Keratinocyte (primary cell): ENCODE measurements around the gene CDH22. TPM values are rescaled to one million over a fixed set of nuclear protein-coding genes. Genes with fewer than 3 reads are reported as not detected.

Experiments used
- DNase-seq: peaks from one replicate; pipeline ENCODE4 v3.0.0-alpha.2; 2011; ENCODE audit warnings: low read depth, missing footprints, low spot score
- FAIRE-seq: peaks from 2 replicates; lab custom pipeline; 2011; peaks lifted over from hg19 to GRCh38; lab: Jason Lieb, UNC
- H2AFZ ChIP-seq: 2 replicates; pipeline ENCODE4 v1.6.0; 2012; ENCODE audit warnings: low read length, control low read depth, inconsistent platforms; ENCODE audit not compliant: control insufficient read depth
- H3K27ac ChIP-seq: 2 replicates; pipeline ENCODE4 v1.5.1; 2011; ENCODE audit warnings: low read length; ENCODE audit not compliant: control insufficient read depth, insufficient read depth
- H3K27me3 ChIP-seq: 3 replicates; pipeline ENCODE4 v1.6.0; 2011; ENCODE audit warnings: low read length; ENCODE audit not compliant: control insufficient read depth, insufficient read depth; ENCODE audit errors: extremely low read depth
- H3K36me3 ChIP-seq, 2 experiments: 2 replicates in 1 of 2; 3 replicates in 1 of 2; pipeline ENCODE4 v1.5.1; 2011; ENCODE audit warnings: low read length in 2 of 2, mild to moderate bottlenecking in 1 of 2; ENCODE audit not compliant: control insufficient read depth in 2 of 2, insufficient read depth in 2 of 2; ENCODE audit errors: extremely low read depth in 1 of 2
- H3K4me1 ChIP-seq: 3 replicates; pipeline ENCODE4 v1.5.1; 2011; ENCODE audit warnings: low read length; ENCODE audit not compliant: control insufficient read depth, insufficient read depth; ENCODE audit errors: extremely low read depth
- H3K4me2 ChIP-seq: 3 replicates; pipeline ENCODE4 v1.6.0; 2011; ENCODE audit warnings: low read depth, low read length; ENCODE audit not compliant: control insufficient read depth, insufficient read depth; ENCODE audit errors: extremely low read depth
- H3K4me3 ChIP-seq, 3 experiments: fragments of 200-600 bp in 1 of 3; sonication (generic) in 1 of 3; 2 replicates in 2 of 3; 3 replicates in 1 of 3; pipeline ENCODE4 v1.5.1; 2011 to 2016; ENCODE audit warnings: low read length in 3 of 3, mild to moderate bottlenecking in 3 of 3, control low read depth in 2 of 3, inconsistent platforms in 1 of 3, low read depth in 1 of 3, mixed read lengths in 1 of 3, mixed run types in 1 of 3, moderate library complexity in 1 of 3; ENCODE audit not compliant: control insufficient read depth in 2 of 3, insufficient read depth in 2 of 3; ENCODE audit errors: extremely low read depth in 1 of 3
- H3K79me2 ChIP-seq: 2 replicates; pipeline ENCODE4 v1.6.0; 2012; ENCODE audit warnings: low read length; ENCODE audit not compliant: control insufficient read depth, insufficient read depth
- H3K9ac ChIP-seq: 3 replicates; pipeline ENCODE4 v1.6.0; 2011; ENCODE audit warnings: low read length; ENCODE audit not compliant: control insufficient read depth, insufficient read depth; ENCODE audit errors: extremely low read depth
- H3K9me1 ChIP-seq: 3 replicates; pipeline ENCODE4 v1.6.0; 2011; ENCODE audit warnings: low read length; ENCODE audit not compliant: control insufficient read depth, insufficient read depth; ENCODE audit errors: extremely low read depth
- H3K9me3 ChIP-seq: 2 replicates; pipeline ENCODE4 v1.5.1; 2012; ENCODE audit warnings: low read depth, low read length; ENCODE audit not compliant: control insufficient read depth
- H4K20me1 ChIP-seq: 3 replicates; pipeline ENCODE4 v1.6.0; 2011; ENCODE audit warnings: low read length; ENCODE audit not compliant: control insufficient read depth, insufficient read depth; ENCODE audit errors: extremely low read depth
- CTCF ChIP-seq, 3 experiments: IDR thresholded peaks in 1 of 3; conservative IDR thresholded peaks in 1 of 3; optimal IDR thresholded peaks in 1 of 3; 2 replicates in 2 of 3; 3 replicates in 1 of 3; pipeline versions ENCODE3 to v1.5.1; 2011; ENCODE audit warnings: low read length in 3 of 3, mild to moderate bottlenecking in 3 of 3, moderate library complexity in 2 of 3, control low read depth in 1 of 3, inconsistent platforms in 1 of 3; ENCODE audit not compliant: insufficient read depth in 2 of 3; ENCODE audit errors: extremely low read depth in 1 of 3
- EZH2 ChIP-seq: IDR thresholded peaks from one replicate; pipeline ENCODE4 v1.6.1; 2012; ENCODE audit warnings: inconsistent platforms, mild to moderate bottlenecking, low read length, moderate library complexity
- dilution Hi-C: fragments of 300-500 bp; cut with MboI; formaldehyde crosslinking; loops from one replicate; pipeline ENCODE4 v1.7.0; 2020; ENCODE audit warnings: low sequenced_read_pairs; ENCODE audit not compliant: extremely low pct_ligation_motif_present
- polyA plus RNA-seq, 5 experiments: library from polyadenylated mRNA; depleted of rRNA in 3 of 5; stranded (reverse) in 3 of 5; stranded (forward) in 1 of 5; unstranded in 1 of 5; fragments of >200 nt; gene quantifications; 1 replicate in 1 of 5; 2 replicates in 3 of 5; 3 replicates in 1 of 5; pipeline versions ENCODE4 v1.2.1 to v1.2.3, GENCODE V29; 2011 to 2012; ENCODE audit warnings: missing spikeins in 2 of 5, low read depth in 1 of 5, low replicate concordance in 1 of 5

CDH22 gene
- polyA plus RNA-seq, 1 donor (not counting 4 experiments of a cell fraction or from before 2014, with no cell fraction given): not detected

- no peaks in the 10 kb centered on the region for H3K79me2 ChIP-seq
- dilution Hi-C loops: no loop called here
- no peaks in the 10 kb centered on the region for H3K9me3 ChIP-seq
- H2AFZ ChIP-seq: no peak overlapping the region
- no peaks in the 10 kb centered on the region for H3K4me1 ChIP-seq
- FAIRE-seq (no peak), DNase-seq (no peak)
- no peaks in the 10 kb centered on the region for H3K36me3 ChIP-seq
- H3K4me3 ChIP-seq: no peak overlapping the region
- TF ChIP-seq CTCF (optimal IDR thresholded peaks at IDR 0.05 in 1 of 3, IDR thresholded peaks at IDR 0.05 in 1 of 3, conservative IDR thresholded peaks at IDR 0.05 in 1 of 3; ENCODE audit: extremely low read depth in 1 of 3, insufficient read depth in 2 of 3, low read length in 3 of 3): no peak
- no peak for TF ChIP-seq EZH2
- no peaks in the 10 kb centered on the region for H4K20me1 ChIP-seq
- no peak overlapping the region for H3K4me2 ChIP-seq
- peaks cover 4% of the 10 kb centered on the region for H3K27me3 ChIP-seq
- no peak overlapping the region for H3K27ac ChIP-seq
- no peaks in the 10 kb centered on the region for H3K9me1 ChIP-seq
- H3K9ac ChIP-seq: no peak overlapping the region
These were observed 112.8 kb downstream of the CDH22 start for GRCh38 chr20:46195264-46196036.

- Histone ChIP-seq H2AFZ (no peak overlapping the region), H3K4me3 (no peak overlapping the region), H3K79me2 (no peaks in the 10 kb centered on the region), H3K9me3 (no peaks in the 10 kb centered on the region), H3K9me1 (no peaks in the 10 kb centered on the region), H3K27ac (no peak overlapping the region), H3K36me3 (no peaks in the 10 kb centered on the region), H3K4me2 (no peak overlapping the region), H3K9ac (no peak overlapping the region), H3K4me1 (no peaks in the 10 kb centered on the region), H3K27me3 (peaks cover 4% of the 10 kb centered on the region), H4K20me1 (no peaks in the 10 kb centered on the region)
- no peak for FAIRE-seq
- no peak for TF ChIP-seq CTCF (optimal IDR thresholded peaks at IDR 0.05 in 1 of 3, IDR thresholded peaks at IDR 0.05 in 1 of 3, conservative IDR thresholded peaks at IDR 0.05 in 1 of 3; ENCODE audit: extremely low read depth in 1 of 3, insufficient read depth in 2 of 3, low read length in 3 of 3)
- no peak for TF ChIP-seq EZH2
- DNase-seq: no peak
- dilution Hi-C loops: no loop called here
These were observed 113.9 kb downstream of the CDH22 start for GRCh38 chr20:46194409-46194808.
